Cardiac muscle cell (in vitro differentiated cells and primary cell): ENCODE results near the gene RASD1. TPM values are rescaled to one million over a fixed set of nuclear protein-coding genes. Genes with fewer than 3 reads are reported as not detected.

Source experiments
- DNase-seq, 2 donors: peaks; one replicate each; pipeline versions ENCODE4 v3.0.0 to v3.0.0-alpha.2; 2010 to 2017; ENCODE audit warnings: low read depth in 1 of 2, low spot score in 1 of 2
- H3K27ac ChIP-seq: fragments of 200-600 bp; sonication (generic); 2 replicates; pipeline ENCODE4 v1.5.1; 2016
- H3K27me3 ChIP-seq: fragments of 200-600 bp; sonication (generic); 2 replicates; pipeline ENCODE4 v1.6.0; 2016; ENCODE audit warnings: control low read depth
- H3K36me3 ChIP-seq: fragments of 200-600 bp; sonication (generic); 2 replicates; pipeline ENCODE4 v1.5.1; 2016; ENCODE audit warnings: control low read depth
- H3K4me1 ChIP-seq: fragments of 200-600 bp; sonication (generic); 2 replicates; pipeline ENCODE4 v1.8.1; 2017; ENCODE audit warnings: low read depth, mild to moderate bottlenecking, mixed run types
- H3K4me3 ChIP-seq: fragments of 200-600 bp; sonication (generic); 2 replicates; pipeline ENCODE4 v1.5.1; 2016; ENCODE audit warnings: mild to moderate bottlenecking
- H3K9me3 ChIP-seq: fragments of 200-600 bp; sonication (generic); 2 replicates; pipeline ENCODE4 v1.5.1; 2017; ENCODE audit warnings: low read depth, mild to moderate bottlenecking, control low read depth
- polyA plus RNA-seq: library from polyadenylated mRNA; unstranded; fragments of >200 nt; fragmentation: Nextera tagmentation; extraction: Ambion mirVana; gene quantifications from 2 replicates; pipeline ENCODE4 v1.2.1, GENCODE V29; 2016
- total RNA-seq: library from RNA; depleted of rRNA; stranded (reverse); fragments of >200 nt; gene quantifications from 2 replicates; pipeline ENCODE4 v1.2.3, GENCODE V29; 2016
- TF ChIP-seq, protein P1 (sequence below): IDR thresholded peaks from 2 replicates; pipeline ENCODE4 v1.5.1; 2012; ENCODE audit warnings: low read depth, mild to moderate bottlenecking, low read length

Gene RASD1
- total and polyA plus RNA-seq, 2 experiments from 2014 or later: 24.3 to 28.4 TPM

GRCh38 chr17:17537311-17538099, 41.3 kb upstream of the RASD1 start:
- Histone ChIP-seq H3K36me3 (no peaks in the 10 kb centered on the region), H3K27me3 (no peaks in the 10 kb centered on the region), H3K9me3 (no peaks in the 10 kb centered on the region), H3K27ac (peak overlapping the region; percentile 66), H3K4me3 (no peak overlapping the region), H3K4me1 (peaks cover 41% of the 10 kb centered on the region)
- TF ChIP-seq, protein P1, sequence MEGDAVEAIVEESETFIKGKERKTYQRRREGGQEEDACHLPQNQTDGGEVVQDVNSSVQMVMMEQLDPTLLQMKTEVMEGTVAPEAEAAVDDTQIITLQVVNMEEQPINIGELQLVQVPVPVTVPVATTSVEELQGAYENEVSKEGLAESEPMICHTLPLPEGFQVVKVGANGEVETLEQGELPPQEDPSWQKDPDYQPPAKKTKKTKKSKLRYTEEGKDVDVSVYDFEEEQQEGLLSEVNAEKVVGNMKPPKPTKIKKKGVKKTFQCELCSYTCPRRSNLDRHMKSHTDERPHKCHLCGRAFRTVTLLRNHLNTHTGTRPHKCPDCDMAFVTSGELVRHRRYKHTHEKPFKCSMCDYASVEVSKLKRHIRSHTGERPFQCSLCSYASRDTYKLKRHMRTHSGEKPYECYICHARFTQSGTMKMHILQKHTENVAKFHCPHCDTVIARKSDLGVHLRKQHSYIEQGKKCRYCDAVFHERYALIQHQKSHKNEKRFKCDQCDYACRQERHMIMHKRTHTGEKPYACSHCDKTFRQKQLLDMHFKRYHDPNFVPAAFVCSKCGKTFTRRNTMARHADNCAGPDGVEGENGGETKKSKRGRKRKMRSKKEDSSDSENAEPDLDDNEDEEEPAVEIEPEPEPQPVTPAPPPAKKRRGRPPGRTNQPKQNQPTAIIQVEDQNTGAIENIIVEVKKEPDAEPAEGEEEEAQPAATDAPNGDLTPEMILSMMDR: no peak
- peak; percentile 14 to 34 for DNase-seq

- Histone ChIP-seq H3K27me3 (no peaks in the 10 kb centered on the region), H3K9me3 (no peaks in the 10 kb centered on the region), H3K4me3 (no peak overlapping the region), H3K27ac (peak overlapping the region; percentile 66), H3K4me1 (peaks cover 41% of the 10 kb centered on the region), H3K36me3 (no peaks in the 10 kb centered on the region)
- no peak for DNase-seq
- TF ChIP-seq, protein P1: no peak
Observed at GRCh38 chr17:17536702-17537101, 40.5 kb upstream of the RASD1 start.

- Histone ChIP-seq H3K4me3 (no peak overlapping the region), H3K27me3 (no peaks in the 10 kb centered on the region), H3K27ac (no peak overlapping the region), H3K9me3 (no peaks in the 10 kb centered on the region), H3K36me3 (no peaks in the 10 kb centered on the region), H3K4me1 (peaks cover 41% of the 10 kb centered on the region)
- TF ChIP-seq, protein P1: no peak
- no peak for DNase-seq
Observed at GRCh38 chr17:17535957-17536356, 39.8 kb upstream of the RASD1 start.

GRCh38 chr17:17533901-17534441, 37.8 kb upstream of the RASD1 start:
- H3K27ac ChIP-seq: no peak overlapping the region
- H3K4me3 ChIP-seq: no peak overlapping the region
- H3K9me3 ChIP-seq: no peaks in the 10 kb centered on the region
- H3K27me3 ChIP-seq: no peaks in the 10 kb centered on the region
- DNase-seq: no peak
- H3K4me1 ChIP-seq: peaks cover 22% of the 10 kb centered on the region
- TF ChIP-seq, protein P1: no peak
- H3K36me3 ChIP-seq: no peaks in the 10 kb centered on the region

GRCh38 chr17:17532991-17533390, 36.8 kb upstream of the RASD1 start:
- Histone ChIP-seq H3K36me3 (no peaks in the 10 kb centered on the region), H3K9me3 (no peaks in the 10 kb centered on the region), H3K27ac (no peak overlapping the region), H3K27me3 (no peaks in the 10 kb centered on the region), H3K4me3 (no peak overlapping the region), H3K4me1 (peaks cover 13% of the 10 kb centered on the region)
- no peak for DNase-seq
- TF ChIP-seq, protein P1: no peak
